CD4-positive, alpha-beta T cell treated with Interleukin-12 subunit alpha and Interleukin-12 subunit beta, for 1 hour (primary cell): ENCODE measurements around the gene TXLNG.

ENCODE experiments used
- DNase-seq: peaks from one replicate; pipeline ENCODE4 v3.0.0-alpha.2; 2020

TXLNG gene

GRCh38 chrX:16786791-16787735, 797 bp downstream of the TXLNG start:
- peak; percentile 52 for DNase-seq

GRCh38 chrX:16788477-16788876, 2.2 kb downstream of the TXLNG start:
- DNase-seq: no peak

DNA sequence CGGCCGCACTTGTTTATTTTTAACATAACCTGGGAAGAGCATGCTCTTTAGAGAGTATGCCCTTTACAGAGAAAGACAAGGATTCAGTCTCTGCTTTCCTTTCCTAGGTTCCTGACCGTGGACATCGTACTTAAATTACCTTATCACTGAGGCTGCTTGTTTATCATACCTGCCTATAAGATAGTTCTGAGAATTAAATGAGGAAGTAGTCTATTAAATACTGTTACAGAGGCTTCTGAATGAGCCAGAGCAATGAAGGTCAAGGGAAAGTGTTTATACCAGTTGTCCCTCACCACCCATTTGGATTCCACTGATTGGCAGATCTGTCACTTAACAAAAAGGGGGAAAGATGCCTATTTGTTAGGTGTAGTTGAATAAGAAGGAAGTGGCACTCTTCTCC, 10.0 kb downstream of the TXLNG start:
- no peak for DNase-seq

- DNase-seq: no peak
Measured at GRCh38 chrX:16797358-16797757, 11.1 kb downstream of the TXLNG start.

DNA sequence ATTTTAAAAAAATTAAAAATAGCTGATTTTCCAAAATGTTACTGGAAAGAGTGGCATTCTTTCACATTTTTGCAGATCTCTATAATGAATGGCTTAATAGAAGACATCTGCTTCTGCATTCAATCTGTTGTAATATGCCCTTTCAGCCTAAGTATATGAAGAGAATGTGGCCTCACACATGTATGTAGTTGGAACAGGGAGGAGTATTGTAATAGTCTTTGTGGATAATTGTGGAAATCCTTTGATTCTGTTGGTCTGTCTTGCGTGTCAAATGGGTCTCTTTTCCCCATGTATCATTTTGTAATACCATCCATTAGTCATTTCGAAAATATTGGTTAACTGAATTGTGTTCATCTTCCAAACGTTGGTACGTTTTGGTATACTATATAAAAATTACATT, 11.6 kb downstream of the TXLNG start:
- no peak for DNase-seq

GRCh38 chrX:16804923-16805464, 18.7 kb downstream of the TXLNG start:
- no peak for DNase-seq

DNA sequence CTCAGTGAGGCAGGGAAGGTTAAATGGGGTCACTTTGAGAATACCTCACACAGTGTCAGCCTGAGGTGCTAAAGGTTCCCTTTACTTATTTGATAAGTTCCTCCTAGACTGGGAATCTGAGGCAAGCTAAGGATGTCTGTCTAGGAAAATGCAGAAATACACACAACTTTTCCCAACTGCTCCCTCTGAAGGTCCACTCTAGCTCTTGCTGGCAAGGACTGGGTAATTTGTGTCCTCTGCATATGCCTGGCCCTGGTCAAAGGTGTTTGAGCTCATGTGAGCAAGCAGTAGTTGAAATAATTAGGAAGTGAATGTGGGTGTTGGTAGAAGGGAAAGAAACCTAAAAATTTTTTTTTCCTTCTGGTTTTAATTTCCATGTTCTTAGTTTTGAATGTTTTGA, 21.3 kb downstream of the TXLNG start:
- DNase-seq: no peak

DNA sequence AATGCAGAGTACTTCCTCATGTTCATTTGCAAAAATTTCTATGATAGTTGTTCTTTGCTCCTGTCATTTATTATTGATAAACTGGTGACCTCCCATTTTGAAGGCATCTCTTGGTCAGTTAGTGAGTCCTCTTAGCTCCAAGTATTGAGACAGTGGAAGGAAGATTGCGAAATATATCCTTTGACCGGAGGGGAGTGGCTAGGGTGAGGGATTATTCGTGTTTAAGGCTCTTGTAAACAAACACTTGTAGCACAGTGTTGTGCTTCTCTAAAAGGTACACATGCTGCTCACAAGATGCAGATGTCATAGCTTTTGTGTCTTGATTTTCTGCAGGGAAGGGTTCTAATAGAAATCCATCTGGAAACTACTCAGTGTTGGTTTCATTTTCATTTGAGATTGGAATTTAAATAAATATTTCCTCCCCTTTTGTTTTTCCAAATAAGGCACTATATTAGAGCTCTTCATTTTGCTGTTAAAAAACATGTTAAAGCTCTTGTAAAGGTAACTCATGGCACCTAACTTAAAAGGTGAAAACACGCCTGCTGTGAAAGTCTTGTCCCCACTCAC, 21.8 kb downstream of the TXLNG start:
- DNase-seq: no peak

GRCh38 chrX:16814597-16814996, 28.3 kb downstream of the TXLNG start:
- DNase-seq: no peak

DNA sequence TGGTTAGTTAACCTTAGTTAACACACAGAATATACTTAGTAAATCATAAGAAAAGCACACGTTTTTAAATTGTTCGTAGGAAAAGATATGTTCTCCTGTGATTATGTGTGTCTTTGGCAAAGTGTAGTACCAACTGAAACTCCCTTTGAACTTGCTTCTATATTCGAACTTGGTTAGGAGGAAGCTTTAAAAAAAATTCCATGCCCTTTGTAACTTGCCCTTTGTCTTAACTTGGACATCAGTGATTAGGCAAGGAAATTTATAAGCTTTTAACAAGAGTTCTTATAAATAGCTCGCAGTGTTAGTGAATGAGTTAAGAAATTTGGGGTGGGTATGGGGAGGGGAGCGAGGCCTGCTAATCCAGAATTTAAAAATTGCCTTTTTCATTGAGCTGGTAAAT, 33.4 kb downstream of the TXLNG start:
- no peak for DNase-seq

- no peak for DNase-seq
Measured at GRCh38 chrX:16822723-16823122, 36.5 kb downstream of the TXLNG start.

DNA sequence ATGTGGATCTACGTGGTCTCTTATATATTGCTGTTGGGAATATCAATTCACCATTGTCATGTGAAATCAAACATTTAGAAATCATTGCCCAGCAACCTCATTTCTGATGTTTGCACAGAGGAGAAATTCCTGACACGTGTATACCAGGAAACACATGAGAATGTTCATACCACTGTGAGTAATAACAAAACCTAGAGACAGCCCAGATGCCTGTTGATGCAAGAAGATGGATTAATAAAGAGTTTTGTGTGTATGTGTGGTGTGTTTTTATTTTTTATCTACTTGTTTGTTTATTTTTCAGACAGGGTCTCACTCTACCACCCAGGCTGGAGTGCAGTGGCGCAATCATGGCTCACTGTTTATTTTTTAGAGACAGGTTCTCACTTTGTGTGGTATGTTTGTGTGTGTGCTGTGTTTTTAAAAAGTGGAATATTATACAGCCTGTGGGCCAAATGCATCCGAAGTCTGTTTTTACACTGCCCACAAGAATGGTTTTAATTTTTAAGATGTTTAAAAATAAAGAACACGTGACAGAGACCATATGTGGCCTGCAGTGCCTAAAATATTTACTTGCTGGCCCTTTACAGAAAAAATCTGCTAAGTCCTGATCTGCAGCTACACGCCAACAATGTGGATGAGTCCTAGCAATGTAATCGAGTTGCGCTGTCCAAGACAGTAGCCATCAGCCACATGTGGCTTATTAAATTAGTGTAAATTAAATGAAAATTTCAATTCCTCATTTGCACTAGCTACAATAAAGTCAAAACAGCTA, 39.2 kb downstream of the TXLNG start:
- DNase-seq: no peak

GRCh38 chrX:16826207-16826606, 39.9 kb downstream of the TXLNG start:
- peak; percentile 40 for DNase-seq

DNA sequence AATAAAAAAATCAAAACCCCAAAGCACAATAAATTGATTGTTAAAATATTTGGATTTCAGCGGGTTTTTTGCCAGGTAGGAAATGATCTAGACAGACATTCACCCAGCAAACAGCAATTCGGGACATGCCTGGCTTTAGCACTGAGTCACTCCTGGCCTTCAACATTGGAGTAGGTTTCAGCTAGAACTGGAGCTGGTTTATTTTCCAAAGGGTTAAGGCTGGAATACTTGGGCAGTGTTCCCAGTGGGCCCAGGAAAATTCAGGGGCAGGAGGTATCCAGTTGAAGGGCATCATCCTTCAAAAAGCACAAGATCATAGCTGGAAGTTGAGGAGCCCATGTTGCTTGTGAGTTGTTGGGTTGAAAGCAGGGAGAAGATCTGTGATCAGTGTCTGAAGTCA, 41.0 kb downstream of the TXLNG start:
- DNase-seq: no peak

GRCh38 chrX:16828124-16828908, 42.0 kb downstream of the TXLNG start:
- no peak for DNase-seq

DNA sequence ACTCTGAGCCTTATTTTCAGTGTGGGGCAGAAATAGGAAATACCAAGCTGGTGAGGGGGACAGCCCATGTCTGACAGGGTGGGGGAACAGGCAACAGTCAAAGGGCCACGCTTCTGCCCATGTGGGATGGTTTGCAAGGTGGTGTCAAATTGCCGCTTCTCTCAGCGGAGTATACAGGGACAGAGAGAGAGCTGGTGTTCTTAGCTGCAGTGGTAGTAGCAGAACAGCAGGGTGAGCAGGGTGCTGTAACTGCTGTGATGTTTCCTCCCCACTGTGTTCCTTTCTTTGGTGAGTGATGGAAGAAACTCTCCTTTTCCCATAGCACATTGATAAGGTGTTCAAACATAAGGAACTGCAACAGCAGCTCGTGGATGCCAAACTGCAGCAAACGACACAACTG, 46.0 kb downstream of the TXLNG start:
- DNase-seq: no peak

- no peak for DNase-seq
Measured at GRCh38 chrX:16834806-16835205, 48.5 kb downstream of the TXLNG start.

DNA sequence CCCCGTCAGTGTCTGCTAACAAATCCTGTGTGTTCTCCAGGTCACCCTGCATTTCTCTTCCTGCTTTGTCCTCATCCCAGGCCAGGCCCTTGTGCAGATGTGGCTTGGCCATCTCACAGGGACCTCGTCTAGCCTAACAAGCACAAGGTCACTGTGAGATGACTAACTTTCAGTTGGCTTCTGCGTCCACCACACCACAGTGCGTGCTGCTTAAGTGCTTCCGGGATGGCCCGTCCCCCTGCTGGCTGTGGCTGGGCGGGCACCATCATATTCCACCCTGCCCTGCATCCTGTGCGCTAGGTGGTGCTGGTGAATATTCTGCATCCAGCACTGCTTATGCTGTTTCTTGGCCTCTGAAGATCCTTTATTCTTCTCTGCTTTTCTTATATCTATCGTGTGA, 50.1 kb downstream of the TXLNG start:
- DNase-seq: no peak

GRCh38 chrX:16838202-16839066, 52.2 kb downstream of the TXLNG start:
- no peak for DNase-seq

DNA sequence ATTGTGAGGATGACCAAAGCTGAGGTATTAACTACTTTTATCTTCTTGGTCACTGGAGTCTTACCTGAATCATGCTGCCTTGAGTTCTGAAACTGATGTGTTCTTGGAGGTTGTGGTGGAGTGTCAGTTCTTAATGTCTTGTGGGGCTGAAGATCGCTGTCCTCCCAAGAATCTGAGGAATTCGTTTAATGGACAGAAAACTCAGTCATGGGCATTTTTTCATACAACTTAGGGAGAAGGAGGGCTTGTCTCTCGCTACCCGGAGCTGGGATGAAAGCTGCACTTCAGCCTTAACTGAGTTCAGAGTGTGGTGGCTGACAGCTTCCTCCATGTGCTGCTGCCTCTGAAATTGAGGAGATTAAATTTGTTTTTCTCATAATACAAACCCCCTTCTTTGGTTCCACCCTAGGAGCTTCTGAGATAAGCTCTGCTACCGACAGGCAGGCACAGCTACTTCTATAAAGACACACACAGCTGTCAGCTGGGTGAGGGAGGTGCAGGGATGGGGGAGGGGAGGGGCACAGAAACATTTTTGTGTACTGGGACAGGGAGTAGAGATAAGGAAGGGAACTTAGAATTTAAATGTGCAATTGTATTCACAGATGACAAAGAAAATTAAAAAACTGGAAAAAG, 53.1 kb downstream of the TXLNG start:
- DNase-seq: no peak

- no peak for DNase-seq
Measured at GRCh38 chrX:16839852-16840460, 53.7 kb downstream of the TXLNG start.
